Fibroblast of skin of abdomen (primary cell): Measurements from ENCODE around the gene ZNF490. TPM values are rescaled to one million over a fixed set of nuclear protein-coding genes. Genes with fewer than 3 reads are reported as not detected.
"Not testable (repeated sequence)": the region's sequence is repeated elsewhere in the genome, so short reads cannot be mapped to it uniquely, and the experiment has no call there.

Experiments used
- DNase-seq: peaks from one replicate; pipeline ENCODE4 v3.0.0-alpha.2; 2013
- polyA plus RNA-seq, 2 experiments: library from polyadenylated mRNA; unstranded; fragments of 120-200 nt; gene quantifications; one replicate each; pipeline ENCODE4 v1.2.1, GENCODE V29; 2013; ENCODE audit not compliant: insufficient read length in 2 of 2

ZNF490 gene
- 1.6 TPM for polyA plus RNA-seq (2013, experiment 1 of 2; ENCODE audit: insufficient read length)
- polyA plus RNA-seq (2013, experiment 2 of 2; ENCODE audit: insufficient read length): 1.5 TPM

DNA sequence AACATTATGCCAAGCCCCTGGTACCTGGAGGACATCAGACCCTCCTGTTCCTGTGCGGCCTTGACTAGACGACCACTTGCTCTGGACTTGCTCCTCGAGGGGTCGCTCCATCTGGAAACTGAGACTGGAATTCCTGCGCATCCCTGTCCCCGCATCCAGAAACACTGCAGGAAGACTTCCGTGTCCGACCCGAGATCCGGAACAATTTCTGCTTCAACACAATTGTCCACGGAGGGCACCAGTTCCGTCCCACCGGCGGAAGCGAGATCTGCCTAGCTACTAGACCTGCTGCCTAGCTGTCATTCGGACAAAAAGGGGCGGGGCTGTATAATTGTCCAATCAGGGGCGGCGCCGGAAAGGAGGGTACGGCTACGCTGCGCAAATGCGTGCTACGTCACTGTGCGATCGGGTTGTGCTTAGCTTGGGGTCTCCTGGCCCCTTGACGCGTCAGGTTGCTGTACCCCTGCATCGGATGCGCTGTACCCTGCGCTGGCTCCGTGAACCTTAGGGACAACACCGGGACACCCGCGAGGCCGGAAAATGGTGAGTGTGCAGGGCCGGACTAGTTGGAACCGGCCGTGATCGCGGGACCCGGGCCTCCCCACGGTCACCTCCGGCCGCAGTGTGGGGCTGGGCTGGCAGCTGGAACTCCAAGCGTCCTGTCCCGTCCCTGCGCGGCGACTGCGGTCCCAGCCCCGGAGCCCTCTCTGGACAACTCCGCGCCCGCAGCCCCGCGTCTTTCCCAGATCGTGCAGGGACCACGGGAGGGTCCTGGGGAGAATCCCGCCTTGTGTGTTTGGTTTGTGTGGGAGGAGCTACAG, at the start of gene ZNF490, which contains the start of gene ZNF791:
Gene ZNF490, minus strand, starts transcription at position 274 of the 821 bp plus-strand sequence. Its CDS starts 133 bp downstream, at position 141.
Gene ZNF791, plus strand, starts transcription at position 381 of the 821 bp plus-strand sequence. Its CDS starts 160 bp downstream, at position 541.
- DNase-seq: peak; percentile 98

DNA sequence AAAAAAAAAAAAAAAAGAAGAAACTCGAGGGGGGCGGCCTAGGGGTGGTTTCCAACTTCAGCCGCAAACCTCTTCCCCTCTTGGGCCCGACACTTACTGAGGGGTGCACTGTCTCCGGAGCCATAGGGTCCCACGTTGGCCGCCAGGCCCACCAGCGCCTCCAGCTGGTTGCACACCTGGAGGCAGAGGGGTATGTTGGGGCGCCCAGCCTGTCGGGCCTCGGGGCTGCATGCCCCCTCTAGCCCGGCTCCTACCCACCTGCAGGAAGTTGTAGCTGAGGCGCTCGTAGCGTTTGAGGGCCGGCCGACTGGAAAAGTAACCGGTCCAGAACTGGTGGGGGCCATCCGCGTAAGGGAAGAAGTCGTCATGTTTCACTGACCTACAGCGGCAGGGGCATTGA, 47.4 kb upstream of the ZNF490 start:
- no peak for DNase-seq

DNA sequence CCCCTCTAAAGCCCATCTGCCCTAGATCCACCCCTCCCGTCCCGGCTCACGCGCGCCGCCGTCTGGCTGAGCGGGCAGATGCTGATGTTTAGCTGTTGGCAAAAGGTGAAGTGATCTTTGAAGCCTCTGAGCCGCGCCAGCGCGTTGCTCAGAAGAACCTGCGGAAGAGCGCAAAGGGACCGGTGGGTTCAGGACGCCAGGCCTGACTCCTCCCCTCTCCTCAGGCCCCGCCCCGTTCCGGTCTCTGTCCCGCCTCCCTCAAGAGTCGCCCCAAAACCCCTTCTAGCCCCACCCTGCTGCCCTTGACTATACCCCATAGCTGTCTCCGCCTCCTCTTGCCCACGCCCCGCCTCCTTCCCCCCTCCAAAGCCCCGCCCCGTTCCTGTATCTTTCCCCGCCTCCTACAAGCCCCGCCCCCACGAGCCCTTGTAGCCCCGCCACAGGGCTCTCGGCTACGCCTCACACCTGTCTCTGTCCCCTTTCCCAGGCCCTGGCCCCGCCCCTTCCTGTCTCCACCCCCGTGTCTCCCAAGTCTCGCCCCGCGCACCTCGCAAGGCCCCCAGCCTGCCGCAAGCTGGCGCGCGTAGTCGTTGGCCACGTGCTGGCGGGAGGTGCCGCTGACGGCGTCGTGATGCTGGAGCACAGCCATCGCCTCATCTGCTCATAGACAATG, 46.4 kb upstream of the ZNF490 start:
- no peak for DNase-seq

DNA sequence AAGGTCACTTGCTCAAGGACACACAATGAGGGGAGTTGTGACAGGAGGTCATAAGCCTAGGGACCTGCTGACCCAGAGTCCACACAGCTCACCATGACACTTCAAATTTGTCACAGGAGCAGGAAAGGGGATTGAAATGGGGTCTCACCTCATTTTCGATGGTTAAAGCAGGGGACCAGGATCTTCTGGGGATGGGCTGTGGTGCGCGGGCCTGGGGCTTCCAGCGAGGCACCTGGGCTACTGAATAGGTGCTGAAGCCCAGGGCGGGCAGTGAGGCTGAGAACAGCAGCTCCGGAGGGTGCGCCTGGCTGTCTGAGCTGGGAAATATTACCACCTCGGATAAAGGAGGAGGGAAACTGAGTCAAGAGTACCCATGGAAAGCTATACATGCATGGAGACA, 44.9 kb upstream of the ZNF490 start:
- no peak for DNase-seq

DNA sequence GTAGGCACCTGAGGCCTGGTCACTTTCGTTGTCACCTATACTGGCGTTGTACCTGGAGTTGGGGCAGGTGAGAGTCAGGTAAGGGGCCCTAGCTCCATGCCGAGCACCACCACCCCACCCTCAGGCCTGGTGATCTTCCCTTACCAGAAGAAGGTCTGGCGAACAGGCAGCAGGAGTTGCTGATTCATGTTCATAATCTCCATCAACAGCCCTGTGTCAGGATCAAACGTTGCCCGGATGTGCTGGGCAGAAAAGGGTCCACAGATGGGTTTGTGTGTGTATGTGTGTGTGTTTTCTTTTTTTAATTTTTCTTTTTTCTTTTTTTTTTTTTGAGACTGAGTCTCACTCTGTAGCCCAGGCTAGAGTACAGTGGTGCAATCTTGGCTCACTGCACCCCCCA, 41.6 kb upstream of the ZNF490 start:
- DNase-seq: no peak

DNA sequence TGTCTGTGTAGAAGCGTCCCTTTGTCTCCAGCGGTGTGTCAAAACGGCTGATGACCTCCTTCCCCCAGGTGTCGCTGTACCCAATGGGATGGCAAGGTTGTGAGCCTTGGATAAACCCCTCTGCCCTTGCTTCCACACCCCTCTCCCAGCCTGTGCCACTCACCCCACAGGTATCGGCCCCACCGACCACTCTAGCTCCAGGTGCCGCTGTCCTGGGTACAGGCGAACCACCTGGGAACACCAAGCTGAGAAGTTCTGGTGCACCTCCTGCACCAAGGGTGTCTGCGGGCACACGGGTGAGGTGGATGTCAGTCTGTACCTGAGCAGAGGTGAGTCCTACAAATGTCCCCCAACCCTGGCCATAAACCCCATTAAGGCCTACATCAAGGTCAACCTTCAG, 39.3 kb upstream of the ZNF490 start:
- DNase-seq: no peak

DNA sequence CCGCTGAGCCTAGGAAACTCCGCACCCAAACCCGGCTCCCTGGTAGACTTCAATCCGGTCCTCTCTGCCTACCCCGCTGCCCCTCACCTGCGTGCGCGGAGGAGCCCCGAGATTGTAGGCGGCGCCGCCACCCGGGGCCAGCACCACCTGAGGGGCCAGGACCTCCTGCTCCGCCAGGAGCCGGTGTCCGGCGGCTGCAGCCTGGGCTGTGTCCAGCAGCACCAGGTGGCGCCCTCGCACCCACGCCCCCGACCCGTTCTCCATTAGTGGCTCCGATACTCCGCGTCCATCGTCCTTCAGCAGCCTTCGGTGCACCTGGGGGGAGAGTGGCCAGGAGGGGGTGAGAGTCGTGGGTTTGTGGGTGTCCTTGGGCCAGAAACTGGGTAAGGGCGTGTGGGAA, 37.5 kb upstream of the ZNF490 start:
- no peak for DNase-seq

DNA sequence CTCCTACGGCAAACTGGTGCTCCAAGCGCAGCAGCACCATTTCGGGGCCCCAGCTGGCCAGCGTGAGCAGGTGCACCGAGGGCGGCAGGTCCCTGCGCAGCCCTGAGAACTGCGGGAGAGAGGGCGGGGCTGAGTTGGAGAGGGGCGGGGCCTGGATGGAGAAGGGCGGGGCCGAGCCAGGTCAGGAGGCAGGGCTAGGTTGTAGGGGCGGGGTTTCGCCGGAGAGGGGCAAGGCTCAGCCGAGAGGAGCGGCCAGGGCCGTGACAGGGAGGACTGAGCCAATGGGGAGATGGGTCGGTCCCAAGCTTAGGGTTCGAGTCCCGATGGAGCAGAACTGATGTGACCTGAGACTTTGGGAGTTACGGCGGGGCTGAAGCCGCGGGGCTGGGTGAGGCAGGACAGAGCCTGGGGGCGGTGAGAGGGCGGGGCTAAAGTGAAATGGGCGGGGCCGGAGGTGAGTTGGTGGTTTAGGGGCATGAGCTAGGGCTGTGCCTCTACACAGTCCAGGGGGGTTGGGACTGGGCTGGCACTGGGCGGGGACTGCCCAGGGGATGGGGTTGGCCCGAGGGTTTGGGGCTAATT, 37.0 kb upstream of the ZNF490 start:
- DNase-seq: peak; percentile 16

DNA sequence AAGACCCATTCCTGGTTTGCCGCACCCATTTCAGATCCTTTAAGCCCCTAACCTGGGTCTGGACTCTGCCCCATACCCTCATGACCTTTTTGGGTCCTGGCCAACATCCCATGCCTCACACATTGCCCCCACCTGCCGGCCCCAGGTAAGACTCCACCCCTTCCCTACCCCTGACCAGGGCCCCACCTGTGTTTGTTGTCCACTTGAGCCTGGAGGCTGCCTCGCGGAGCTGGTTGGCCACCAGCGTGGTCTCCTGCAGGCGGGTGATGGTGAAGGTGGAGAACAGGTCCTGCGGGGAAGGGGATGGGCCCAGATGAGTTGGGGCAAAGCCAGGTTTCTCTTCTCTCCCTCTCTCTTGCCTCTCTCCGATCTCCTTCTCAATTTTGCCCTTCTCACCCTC, 36.4 kb upstream of the ZNF490 start:
- DNase-seq: no peak

DNA sequence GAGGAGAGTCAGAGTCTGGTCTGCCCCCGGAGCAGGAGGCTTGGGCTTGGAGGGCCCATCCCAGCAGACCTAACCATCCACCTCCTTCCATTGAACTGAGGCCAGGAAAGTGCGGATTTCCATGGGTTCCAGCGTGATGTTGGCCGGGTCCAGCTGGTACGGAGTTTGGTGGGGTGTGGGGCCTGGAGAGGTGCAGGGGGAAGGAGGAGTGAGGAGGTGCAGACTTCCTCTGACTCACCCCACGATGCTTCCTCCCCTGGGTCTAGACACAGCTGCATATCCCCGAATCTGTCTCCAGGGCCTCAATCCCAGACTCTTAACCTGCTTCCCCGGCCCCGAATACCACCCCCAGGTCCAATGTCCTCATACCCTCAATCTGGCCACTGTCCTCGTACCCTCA, 35.9 kb upstream of the ZNF490 start:
- no peak for DNase-seq

DNA sequence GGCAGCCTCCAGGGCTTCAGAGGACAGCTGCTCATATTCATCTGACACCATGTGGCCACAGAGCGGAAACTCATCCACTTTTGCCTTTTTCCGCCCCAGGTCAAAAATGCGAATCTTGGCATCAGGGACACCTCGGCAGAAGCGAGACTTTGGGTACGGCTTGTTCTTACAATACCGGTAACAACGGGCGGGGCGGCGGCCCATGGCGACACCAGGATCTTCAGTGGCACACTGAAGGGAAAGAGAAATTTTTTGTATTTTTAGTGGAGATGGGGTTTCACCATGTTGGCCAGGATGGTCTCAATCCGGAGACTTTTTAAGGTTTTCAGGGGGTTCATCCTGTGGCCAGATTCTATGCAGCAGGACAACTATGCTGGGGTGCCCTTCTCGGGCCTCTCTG, 33.1 kb upstream of the ZNF490 start:
- DNase-seq: not testable (repeated sequence)

DNA sequence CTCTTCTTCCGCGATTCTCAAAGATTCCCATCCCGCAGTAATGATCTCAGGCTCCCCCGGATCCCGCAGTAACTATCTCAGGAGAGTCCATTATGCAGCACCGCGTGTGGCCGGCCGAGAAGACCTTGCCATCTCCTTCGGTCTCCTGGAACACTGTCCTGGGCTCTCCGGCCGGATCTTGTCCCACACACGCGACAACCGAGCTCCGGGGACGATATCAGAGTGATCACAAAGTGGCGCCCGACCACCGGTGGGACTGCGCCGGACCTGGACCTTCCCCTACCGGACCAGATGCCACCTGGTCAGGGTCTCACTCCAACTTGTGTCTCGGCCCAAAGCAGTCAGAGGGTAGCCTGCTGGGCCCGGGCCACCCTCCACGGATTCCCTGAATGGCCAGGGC, 31.9 kb upstream of the ZNF490 start:
- DNase-seq: no peak

DNA sequence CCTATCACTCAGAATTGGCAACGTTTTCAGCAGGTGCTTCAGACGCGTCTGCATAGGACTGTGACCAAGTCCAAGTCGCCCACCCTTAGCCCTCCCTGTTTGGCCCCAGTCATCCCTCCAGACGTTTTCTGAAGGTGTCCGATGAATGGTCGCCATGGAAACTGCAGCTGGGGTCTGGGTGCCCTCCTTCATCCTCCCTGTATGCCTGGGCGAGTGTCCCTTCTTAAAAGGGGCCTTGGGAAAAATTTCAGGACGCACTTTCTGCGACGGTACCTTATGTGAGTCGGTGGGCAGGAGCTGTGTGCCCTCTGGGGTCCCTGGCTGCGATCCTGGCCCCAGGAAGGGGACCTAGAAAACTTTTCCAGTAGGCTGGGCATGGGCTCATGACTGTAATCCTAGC, 30.8 kb upstream of the ZNF490 start:
- DNase-seq: no peak

DNA sequence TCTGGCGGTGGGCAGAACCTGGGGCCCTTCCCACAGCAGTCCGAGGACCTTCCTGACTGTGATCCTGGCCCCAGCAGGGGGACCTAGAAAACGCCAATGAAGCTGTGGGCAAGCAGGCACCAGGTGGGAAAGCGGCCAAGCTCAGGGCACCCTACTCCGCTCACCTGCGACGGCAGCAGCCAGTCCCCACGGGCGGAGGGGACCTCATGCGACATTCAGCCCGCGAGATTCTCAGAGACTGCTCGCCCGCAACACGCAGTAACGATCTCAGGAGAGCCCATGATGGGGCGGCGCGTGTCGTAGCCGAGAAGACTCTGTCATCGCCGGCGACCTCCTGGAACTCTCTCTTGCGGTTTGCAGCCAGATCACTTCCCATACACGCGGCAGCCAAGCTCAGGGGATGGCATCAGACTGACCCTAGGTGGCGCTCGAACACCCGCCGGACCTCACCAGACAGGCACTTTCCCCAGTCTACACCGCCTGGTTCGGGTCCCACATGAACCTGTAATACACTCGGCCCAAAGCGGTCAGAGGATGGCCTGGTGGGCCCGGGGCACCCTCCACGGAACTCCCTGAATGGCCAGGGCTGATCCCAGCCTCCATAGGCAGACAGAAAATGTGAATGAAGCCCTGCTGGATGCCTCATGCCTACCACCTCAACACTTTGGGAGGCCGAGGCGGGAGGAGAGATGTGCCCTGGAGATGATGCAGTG, 29.4 kb upstream of the ZNF490 start:
- peak; percentile 76 for DNase-seq

DNA sequence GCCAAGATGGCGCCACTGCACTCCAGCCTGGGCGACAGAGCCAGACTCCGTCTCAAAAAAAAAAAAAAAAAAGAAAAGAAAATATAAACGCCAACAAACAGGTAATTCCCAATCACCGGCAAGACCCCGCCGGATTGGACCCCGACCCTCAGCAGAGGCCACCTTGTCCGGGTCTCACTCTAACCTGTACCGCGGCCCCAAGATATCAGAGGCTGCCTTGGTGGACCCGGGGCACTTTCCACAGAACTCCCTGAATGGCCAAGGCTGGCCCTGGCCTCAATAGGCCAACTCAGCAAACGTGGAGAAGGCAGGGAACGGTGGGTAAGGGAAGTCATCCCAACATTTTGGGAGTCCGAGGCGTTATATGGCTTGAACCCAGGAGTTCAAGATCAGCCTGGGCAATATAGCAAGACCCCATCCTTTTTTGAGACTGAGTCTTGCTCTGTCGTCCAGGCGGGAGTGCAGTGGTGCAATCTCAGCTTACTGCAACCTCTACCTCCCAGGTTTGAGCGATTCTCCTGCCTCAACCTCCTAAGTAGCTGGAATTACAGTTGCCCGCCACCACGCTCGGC, 28.1 kb upstream of the ZNF490 start:
- no peak for DNase-seq

DNA sequence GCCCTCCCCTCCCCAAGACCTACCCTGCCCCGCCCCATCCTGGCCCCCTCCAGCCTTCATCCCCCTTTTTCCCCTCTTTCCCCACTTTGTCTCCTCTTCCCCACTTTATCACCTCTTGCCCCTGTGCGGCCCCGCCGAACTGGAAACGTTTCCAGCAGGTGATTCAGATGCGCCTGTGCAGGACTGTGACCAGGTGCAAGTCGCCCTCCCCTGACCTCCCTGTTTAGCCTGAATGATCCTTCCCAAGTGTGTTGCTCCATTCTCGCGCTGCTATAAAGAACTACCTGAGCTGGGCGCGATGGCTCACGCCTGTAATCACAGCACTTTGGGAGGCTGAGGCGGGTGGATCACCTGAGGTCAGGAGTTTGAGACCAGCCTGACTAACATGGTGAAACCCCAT, 26.0 kb upstream of the ZNF490 start:
- DNase-seq: no peak

DNA sequence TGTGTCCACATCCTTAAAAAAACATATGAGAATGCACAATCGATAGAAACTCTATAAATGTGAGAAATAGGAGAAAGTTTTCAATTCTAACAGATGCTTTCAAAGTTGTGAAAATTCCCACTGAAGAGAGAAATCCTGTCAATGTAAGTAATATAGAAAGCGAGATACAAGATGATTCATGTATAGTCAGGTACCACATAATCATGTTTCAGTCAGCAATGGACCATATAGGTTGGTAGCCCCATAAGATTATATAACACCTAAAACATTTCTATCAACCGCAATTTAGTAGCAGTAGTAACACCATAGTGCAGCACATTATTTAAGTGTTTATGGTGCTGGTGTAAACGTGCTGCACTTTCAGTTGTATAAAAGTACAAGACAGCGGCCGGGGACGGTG, 18.6 kb upstream of the ZNF490 start:
- no peak for DNase-seq

DNA sequence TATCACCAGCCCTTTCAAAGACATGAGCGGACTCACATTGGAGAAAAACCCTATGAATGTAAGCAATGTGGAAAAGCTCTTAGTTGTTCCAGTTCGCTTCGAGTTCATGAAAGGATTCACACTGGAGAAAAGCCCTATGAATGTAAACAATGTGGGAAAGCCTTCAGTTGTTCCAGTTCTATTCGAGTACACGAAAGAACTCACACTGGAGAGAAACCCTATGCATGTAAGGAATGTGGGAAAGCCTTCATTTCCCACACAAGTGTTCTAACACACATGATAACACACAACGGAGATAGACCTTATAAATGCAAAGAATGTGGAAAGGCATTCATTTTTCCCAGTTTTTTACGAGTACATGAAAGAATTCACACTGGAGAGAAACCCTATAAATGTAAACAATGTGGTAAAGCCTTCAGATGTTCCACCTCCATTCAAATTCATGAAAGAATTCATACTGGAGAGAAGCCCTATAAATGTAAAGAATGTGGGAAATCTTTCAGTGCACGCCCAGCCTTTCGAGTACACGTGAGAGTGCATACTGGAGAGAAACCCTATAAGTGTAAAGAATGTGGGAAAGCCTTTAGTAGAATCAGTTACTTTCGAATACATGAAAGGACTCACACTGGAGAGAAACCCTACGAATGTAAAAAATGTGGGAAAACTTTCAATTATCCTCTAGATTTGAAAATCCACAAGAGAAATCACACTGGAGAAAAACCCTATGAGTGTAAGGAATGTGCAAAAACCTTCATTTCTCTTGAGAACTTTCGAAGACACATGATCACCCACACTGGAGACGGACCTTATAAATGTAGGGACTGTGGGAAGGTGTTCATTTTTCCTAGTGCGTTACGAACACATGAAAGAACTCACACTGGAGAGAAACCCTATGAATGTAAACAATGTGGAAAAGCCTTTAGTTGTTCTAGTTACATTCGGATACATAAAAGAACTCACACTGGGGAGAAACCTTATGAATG, 17.7 kb upstream of the ZNF490 start:
- DNase-seq: peak; percentile 12

DNA sequence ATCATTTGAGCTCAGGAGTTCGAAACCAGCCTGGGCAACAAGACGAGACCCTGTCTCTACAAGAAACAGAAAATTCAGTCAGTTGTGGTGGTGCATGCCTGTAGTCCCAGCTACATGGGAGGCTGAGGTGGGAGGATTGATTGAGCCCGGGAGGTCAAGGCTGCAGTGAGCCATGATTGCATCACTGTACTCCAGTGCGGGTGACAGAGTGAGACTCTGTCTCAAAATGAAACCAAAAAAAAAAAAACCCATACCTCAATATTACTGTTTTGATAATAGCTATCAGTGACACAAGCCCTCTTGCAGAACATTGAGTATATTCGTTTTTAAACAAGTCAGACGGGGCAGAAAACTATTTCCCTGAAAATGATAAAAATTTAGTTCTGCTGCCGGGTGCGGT, 16.3 kb upstream of the ZNF490 start:
- no peak for DNase-seq

DNA sequence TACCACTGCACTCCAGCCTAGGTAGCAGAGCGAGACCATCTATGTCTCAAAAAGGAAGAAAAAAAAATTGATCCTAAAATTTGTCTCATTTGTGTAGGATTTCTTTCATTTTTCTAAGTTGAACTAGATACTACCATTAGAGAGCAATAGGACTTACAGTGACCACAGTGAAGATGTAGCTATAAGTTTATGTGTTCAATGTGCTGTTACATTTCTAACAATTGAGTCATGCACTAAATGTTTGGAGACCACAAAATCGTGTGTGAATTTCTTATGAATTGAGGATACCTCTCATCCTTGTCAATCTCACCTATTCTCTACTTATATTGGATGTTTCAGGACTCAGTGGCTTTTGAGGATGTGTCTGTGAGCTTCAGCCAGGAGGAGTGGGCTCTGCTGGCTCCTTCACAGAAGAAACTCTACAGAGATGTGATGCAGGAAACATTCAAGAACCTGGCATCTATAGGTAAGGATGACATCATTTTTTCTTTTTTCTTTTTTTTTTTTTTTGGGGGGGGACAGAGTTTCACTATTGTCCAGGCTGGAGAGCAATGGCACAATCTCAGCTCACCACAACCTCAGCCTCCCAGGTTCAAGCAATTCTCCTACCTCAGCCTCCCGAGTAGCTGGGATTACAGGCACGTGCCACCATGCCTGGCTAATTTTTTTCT, 12.9 kb upstream of the ZNF490 start:
- peak; percentile 19 for DNase-seq
